Prostate gland (tissue), 2 donors: ENCODE results near the gene AACS. TPM values are rescaled to one million over a fixed set of nuclear protein-coding genes. Genes with fewer than 3 reads are reported as not detected.
"Not testable (repeated sequence)": the region's sequence is repeated elsewhere in the genome, so short reads cannot be mapped to it uniquely, and the experiment has no call there.

Experiments
- DNase-seq: peaks from one replicate; pipeline ENCODE4 v3.0.0-alpha.2; 2019; ENCODE audit warnings: low spot score
- H3K27ac ChIP-seq, 2 donors: fragments of 200-600 bp; sonication (generic); 2 replicates each; pipeline ENCODE4 v1.5.1; 2017 to 2019
- H3K27me3 ChIP-seq: fragments of 200-600 bp; sonication (generic); replicated peaks from 2 replicates; pipeline ENCODE4 v1.5.1; 2019; ENCODE audit not compliant: insufficient read depth
- H3K36me3 ChIP-seq, 2 donors: fragments of 200-600 bp; sonication (generic); 1 replicate in 1 of 2; 2 replicates in 1 of 2; pipeline versions ENCODE4 v1.5.1 to v1.8.1; 2017 to 2019
- H3K4me1 ChIP-seq: fragments of 200-600 bp; sonication (generic); replicated peaks from 2 replicates; pipeline ENCODE4 v1.5.1; 2019
- H3K4me3 ChIP-seq, 2 donors: fragments of 200-600 bp; sonication (generic); 2 replicates each; pipeline ENCODE4 v1.5.1; 2017 to 2019
- H3K9me3 ChIP-seq: fragments of 200-600 bp; sonication (generic); 2 replicates; pipeline ENCODE4 v1.5.1; 2017
- CTCF ChIP-seq, 4 experiments: fragments of 200-600 bp in 2 of 4; fragments of 450-650 bp in 2 of 4; sonication (generic) in 2 of 4; IDR thresholded peaks; 1 replicate in 3 of 4; 2 replicates in 1 of 4; pipeline ENCODE4 v1.5.1; 2016 to 2019; ENCODE audit warnings: antibody characterized with exemption in 4 of 4, mild to moderate bottlenecking in 2 of 4, moderate library complexity in 2 of 4
- POLR2A ChIP-seq: fragments of 450-650 bp; IDR thresholded peaks from one replicate; pipeline ENCODE4 v1.6.1; 2016; ENCODE audit warnings: antibody characterized with exemption, mild to moderate bottlenecking
- POLR2AphosphoS5 ChIP-seq: sonication (generic); formaldehyde crosslinking; IDR thresholded peaks from one replicate; pipeline ENCODE4 v1.6.1; 2017; ENCODE audit warnings: antibody characterized with exemption
- WGBS: methylation state at CpG from one replicate; pipeline ENCODE4 v1.1.5; 2018; 5-methylcytosine and 5-hydroxymethylcytosine counted together
- intact Hi-C: fragments of 100-400 bp; cut with DNase I; formaldehyde crosslinking; loops from one replicate; pipeline ENCODE4 v1.14.2; 2022
- total RNA-seq, 2 donors: library from RNA; depleted of rRNA; stranded (reverse); fragments of >200 nt; gene quantifications; one replicate each; pipeline ENCODE4 v1.1.0, GENCODE V29; 2016

The AACS gene
- total RNA-seq, 2 donors from 2014 or later, result 20.4 to 21.0 TPM

GRCh38 chr12:125072496-125072895 lies 7.3 kb downstream of the AACS start:
- H3K27me3 ChIP-seq, result no peaks in the 10 kb centered on the region
- H3K4me3 ChIP-seq, result no peak overlapping the region
- TF ChIP-seq POLR2A (no peak), POLR2AphosphoS5 (no peak), CTCF (IDR thresholded peaks at IDR 0.05) (no peak)
- DNase-seq, result no peak
- intact Hi-C loops, result no loop called here
- H3K27ac ChIP-seq, result no peak overlapping the region
- WGBS, result 95% methylated on average over 2 of the region's 2 CpGs
- peaks cover 5% of the 10 kb centered on the region for H3K4me1 ChIP-seq
- H3K36me3 ChIP-seq, result no peaks in the 10 kb centered on the region
- no peaks in the 10 kb centered on the region for H3K9me3 ChIP-seq

GRCh38 chr12:125074294-125074693 lies 9.1 kb downstream of the AACS start:
- DNase-seq, H3K4me3 ChIP-seq, H3K4me1 ChIP-seq, H3K9me3 ChIP-seq, intact Hi-C loops, H3K27ac ChIP-seq, H3K27me3 ChIP-seq, H3K36me3 ChIP-seq: not testable (repeated sequence)
- WGBS, result 91% methylated on average over 2 of the region's 2 CpGs

- H3K27me3 ChIP-seq, result no peaks in the 10 kb centered on the region
- no peak for DNase-seq
- no peaks in the 10 kb centered on the region for H3K9me3 ChIP-seq
- H3K27ac ChIP-seq, result no peak overlapping the region
- no peaks in the 10 kb centered on the region for H3K4me1 ChIP-seq
- intact Hi-C loops, result no loop called here
- no peaks in the 10 kb centered on the region for H3K36me3 ChIP-seq
- 89% methylated on average over 6 of the region's 6 CpGs for WGBS
- TF ChIP-seq POLR2AphosphoS5 (no peak), POLR2A (no peak), CTCF (IDR thresholded peaks at IDR 0.05) (no peak)
- H3K4me3 ChIP-seq, result no peak overlapping the region
Measured at GRCh38 chr12:125076103-125076502, 10.9 kb downstream of the AACS start.

- no peaks in the 10 kb centered on the region for H3K9me3 ChIP-seq
- intact Hi-C loops, result no loop called here
- H3K4me3 ChIP-seq, result no peak overlapping the region
- H3K27me3 ChIP-seq, result no peaks in the 10 kb centered on the region
- no peaks in the 10 kb centered on the region for H3K36me3 ChIP-seq
- TF ChIP-seq POLR2AphosphoS5, result no peak
- no peak for TF ChIP-seq POLR2A
- no peak for TF ChIP-seq CTCF (IDR thresholded peaks at IDR 0.05)
- 94% methylated on average over 10 of the region's 10 CpGs for WGBS
- no peak for DNase-seq
- no peak overlapping the region for H3K27ac ChIP-seq
- no peaks in the 10 kb centered on the region for H3K4me1 ChIP-seq
Measured at GRCh38 chr12:125079084-125079483, 13.8 kb downstream of the AACS start.

- Histone ChIP-seq H3K27me3 (no peaks in the 10 kb centered on the region), H3K9me3 (no peaks in the 10 kb centered on the region), H3K36me3 (no peaks in the 10 kb centered on the region), H3K27ac (no peak overlapping the region), H3K4me1 (no peaks in the 10 kb centered on the region), H3K4me3 (no peak overlapping the region)
- intact Hi-C loops, result no loop called here
- DNase-seq, result no peak
- WGBS, result 88% methylated on average over 15 of the region's 15 CpGs
- TF ChIP-seq POLR2A, result no peak
- no peak for TF ChIP-seq POLR2AphosphoS5
- TF ChIP-seq CTCF (IDR thresholded peaks at IDR 0.05), result no peak
Measured at GRCh38 chr12:125079648-125080645, 14.7 kb downstream of the AACS start.
